PC-3 (cell line): ENCODE data around the gene TNRC6C. TPM values are rescaled to one million over a fixed set of nuclear protein-coding genes. Genes with fewer than 3 reads are reported as not detected.

Source experiments
- ATAC-seq: fragments of 200-7000 bp; cut with Tn5 transposase; 2 replicates; pipeline ENCODE4 v1.9.1; 2020; ENCODE audit warnings: mild to moderate bottlenecking, moderate library complexity
- BruUV-seq: library from RNA; stranded (reverse); fragments of 400-500 nt; replicated peaks from 2 replicates; lab custom pipeline; 2021; lab: Mats Ljungman, UMichigan
- CTCF ChIA-PET: fragments of 300-600 bp; sonication (Branson Sonifier 250); formaldehyde crosslinking; loops from one replicate; lab custom pipeline; 2022; ENCODE audit warnings: antibody characterized with exemption; lab: Charles Lee
- POLR2A ChIA-PET: fragments of 300-600 bp; sonication (Branson Sonifier 250); formaldehyde crosslinking; loops from one replicate; lab custom pipeline; 2022; ENCODE audit warnings: antibody characterized with exemption; ENCODE audit not compliant: unreplicated experiment; lab: Charles Lee
- DNase-seq: peaks from one replicate; pipeline ENCODE4 v3.0.0-alpha.2; 2015
- H2AFZ ChIP-seq: fragments of 300-600 bp; sonication (generic); 2 replicates; pipeline ENCODE4 v1.6.0; 2016; ENCODE audit warnings: antibody characterized with exemption, low read length
- H3F3A ChIP-seq: fragments of 300-600 bp; sonication (generic); one replicate; pipeline ENCODE4 v1.6.0; 2017; ENCODE audit warnings: antibody characterized with exemption, low read length, control low read depth, mild to moderate bottlenecking; ENCODE audit not compliant: unreplicated experiment
- H3K27ac ChIP-seq: fragments of 300-600 bp; sonication (generic); 2 replicates; pipeline ENCODE4 v1.5.1; 2016; ENCODE audit warnings: mild to moderate bottlenecking, low read length
- H3K27me3 ChIP-seq: fragments of 300-600 bp; sonication (generic); 2 replicates; pipeline ENCODE4 v1.6.1; 2016; ENCODE audit warnings: low read length, mixed read lengths
- H3K36me3 ChIP-seq: fragments of 300-600 bp; sonication (generic); 2 replicates; pipeline ENCODE4 v1.6.1; 2016; ENCODE audit warnings: low read depth, mixed run types, low read length, mixed read lengths
- H3K4me1 ChIP-seq: fragments of 300-600 bp; sonication (generic); 2 replicates; pipeline ENCODE4 v1.5.1; 2016; ENCODE audit warnings: low read length; ENCODE audit not compliant: insufficient read depth
- H3K4me2 ChIP-seq: fragments of 300-600 bp; sonication (generic); 2 replicates; pipeline ENCODE4 v1.6.0; 2016; ENCODE audit warnings: low read length
- H3K4me3 ChIP-seq: fragments of 300-600 bp; sonication (generic); 2 replicates; pipeline ENCODE4 v1.5.1; 2016; ENCODE audit warnings: mild to moderate bottlenecking, low read length, mixed read lengths
- H3K79me2 ChIP-seq: fragments of 300-600 bp; sonication (generic); 2 replicates; pipeline ENCODE4 v1.6.1; 2017; ENCODE audit warnings: low read length, mixed read lengths
- H3K9ac ChIP-seq: fragments of 300-600 bp; sonication (generic); 2 replicates; pipeline ENCODE4 v1.6.0; 2016; ENCODE audit warnings: mild to moderate bottlenecking, low read length
- H3K9me2 ChIP-seq: fragments of 300-600 bp; sonication (generic); replicated peaks from 2 replicates; pipeline ENCODE4 v1.6.1; 2016; ENCODE audit warnings: mixed run types, low read length, mixed read lengths
- H3K9me3 ChIP-seq: fragments of 300-600 bp; sonication (generic); 2 replicates; pipeline ENCODE4 v1.6.1; 2016; ENCODE audit warnings: low read length, mixed read lengths
- H4K20me1 ChIP-seq: fragments of 300-600 bp; sonication (generic); 2 replicates; pipeline ENCODE4 v1.6.1; 2016; ENCODE audit warnings: low read length, mixed read lengths
- EZH2 ChIP-seq: fragments of 300-600 bp; sonication (generic); IDR thresholded peaks from one replicate; pipeline ENCODE4 v1.6.1; 2017; ENCODE audit warnings: antibody characterized with exemption, mild to moderate bottlenecking, low read length; ENCODE audit not compliant: unreplicated experiment
- EZH2phosphoT487 ChIP-seq: fragments of 300-600 bp; sonication (generic); IDR thresholded peaks from 2 replicates; pipeline ENCODE4 v1.6.1; 2018; ENCODE audit warnings: mild to moderate bottlenecking, antibody characterized with exemption, low read length, borderline replicate concordance
- intact Hi-C: fragments of 100-400 bp; cut with micrococcal nuclease; formaldehyde crosslinking; loops from 2 replicates; pipeline ENCODE4 v1.9.0; 2023
- total RNA-seq: library from RNA; depleted of rRNA; stranded (reverse); fragments of >200 nt; gene quantifications from 2 replicates; pipeline ENCODE4 v1.2.3, GENCODE V29; 2014
- TF ChIP-seq, protein P1 (sequence below): fragments of 300-600 bp; sonication (generic); conservative IDR thresholded peaks from 2 replicates; pipeline ENCODE4 v1.5.1; 2017; ENCODE audit warnings: antibody characterized with exemption, low read depth, mild to moderate bottlenecking, low read length

The TNRC6C gene
- total RNA-seq, 1 experiment from 2014 or later: 5.3 TPM

DNA sequence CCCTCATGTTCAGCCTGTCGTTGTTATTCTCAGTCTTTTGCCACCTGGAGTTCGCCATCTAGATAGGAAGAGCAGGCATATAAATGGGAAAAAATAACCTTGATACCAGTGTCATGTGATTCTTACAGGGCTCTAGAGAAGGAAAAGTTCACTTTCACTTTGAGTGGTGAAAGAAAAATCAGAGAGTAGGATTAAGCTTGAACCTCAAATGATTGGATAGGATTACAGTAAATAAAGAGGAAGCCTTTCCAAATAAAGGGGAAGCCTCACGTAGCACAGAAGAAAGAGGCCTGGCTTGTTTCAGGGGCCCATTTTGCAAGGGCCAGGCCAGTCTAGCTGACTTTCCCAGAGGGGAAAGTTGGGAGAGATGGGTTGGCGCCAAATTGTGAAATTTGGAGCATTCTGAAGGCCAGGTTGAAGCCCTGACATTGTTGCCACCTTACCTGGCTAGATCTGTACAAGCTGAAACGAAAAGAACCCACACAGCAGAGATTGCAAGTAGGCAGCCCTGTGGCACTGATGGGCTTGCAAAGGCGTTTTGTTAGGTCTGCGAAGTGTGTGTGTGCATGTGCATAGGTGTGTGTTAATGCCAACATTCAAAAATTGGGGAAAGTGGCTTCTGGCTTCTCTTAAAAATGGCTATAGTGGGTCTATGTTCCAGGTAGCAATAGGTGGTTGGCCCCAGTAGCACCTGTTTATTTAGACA, 131.2 kb downstream of the TNRC6C start:
- Histone ChIP-seq H3K9me2 (no peaks in the 10 kb centered on the region), H3K36me3 (no peaks in the 10 kb centered on the region), H3K4me2 (no peak overlapping the region), H3K27me3 (no peaks in the 10 kb centered on the region), H3K9me3 (no peaks in the 10 kb centered on the region), H2AFZ (no peak overlapping the region), H4K20me1 (no peaks in the 10 kb centered on the region), H3F3A (no peaks in the 10 kb centered on the region), H3K4me1 (no peaks in the 10 kb centered on the region), H3K4me3 (no peak overlapping the region), H3K79me2 (no peaks in the 10 kb centered on the region), H3K27ac (no peak overlapping the region), H3K9ac (no peak overlapping the region)
- DNase-seq: no peak
- TF ChIP-seq EZH2phosphoT487 (no peak), EZH2 (no peak)
- TF ChIP-seq, protein P1, sequence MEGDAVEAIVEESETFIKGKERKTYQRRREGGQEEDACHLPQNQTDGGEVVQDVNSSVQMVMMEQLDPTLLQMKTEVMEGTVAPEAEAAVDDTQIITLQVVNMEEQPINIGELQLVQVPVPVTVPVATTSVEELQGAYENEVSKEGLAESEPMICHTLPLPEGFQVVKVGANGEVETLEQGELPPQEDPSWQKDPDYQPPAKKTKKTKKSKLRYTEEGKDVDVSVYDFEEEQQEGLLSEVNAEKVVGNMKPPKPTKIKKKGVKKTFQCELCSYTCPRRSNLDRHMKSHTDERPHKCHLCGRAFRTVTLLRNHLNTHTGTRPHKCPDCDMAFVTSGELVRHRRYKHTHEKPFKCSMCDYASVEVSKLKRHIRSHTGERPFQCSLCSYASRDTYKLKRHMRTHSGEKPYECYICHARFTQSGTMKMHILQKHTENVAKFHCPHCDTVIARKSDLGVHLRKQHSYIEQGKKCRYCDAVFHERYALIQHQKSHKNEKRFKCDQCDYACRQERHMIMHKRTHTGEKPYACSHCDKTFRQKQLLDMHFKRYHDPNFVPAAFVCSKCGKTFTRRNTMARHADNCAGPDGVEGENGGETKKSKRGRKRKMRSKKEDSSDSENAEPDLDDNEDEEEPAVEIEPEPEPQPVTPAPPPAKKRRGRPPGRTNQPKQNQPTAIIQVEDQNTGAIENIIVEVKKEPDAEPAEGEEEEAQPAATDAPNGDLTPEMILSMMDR: no peak
- intact Hi-C loops: no loop called here
- no TSS peak for BruUV-seq
- CTCF ChIA-PET: interaction anchor here (0.6 kb wide), 1 partner anchor 49 kb away, joined by 4 read pairs; no protein-coding TSS in a partner anchor
- ATAC-seq: no peak
- POLR2A ChIA-PET: interaction anchor here (0.5 kb wide), 1 partner anchor 152 kb away, joined by 3 read pairs; no protein-coding TSS in a partner anchor

DNA sequence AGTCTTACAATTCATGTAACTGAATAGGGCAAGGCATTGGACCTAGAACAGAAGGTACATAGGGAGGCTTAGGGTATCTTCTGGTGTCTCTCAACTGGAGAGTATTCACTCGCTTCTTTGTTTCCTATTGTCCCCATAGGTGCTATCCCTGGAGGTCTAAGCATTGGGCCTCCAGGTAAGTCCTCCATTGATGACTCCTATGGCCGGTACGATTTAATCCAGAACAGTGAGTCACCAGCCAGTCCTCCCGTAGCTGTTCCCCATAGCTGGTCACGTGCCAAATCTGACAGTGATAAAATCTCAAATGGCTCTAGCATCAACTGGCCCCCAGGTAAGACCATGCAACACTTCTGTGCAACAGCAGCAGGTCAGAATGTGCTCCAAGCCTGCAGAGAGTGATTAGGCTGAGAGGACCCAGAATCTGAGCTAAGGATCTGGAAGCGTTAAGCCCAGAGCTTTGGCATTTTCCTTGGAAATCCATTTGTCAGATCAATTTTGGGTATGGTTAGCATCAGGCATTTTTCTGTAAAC, 134.4 kb downstream of the TNRC6C start:
- Histone ChIP-seq H3K27me3 (no peaks in the 10 kb centered on the region), H3K9me3 (no peaks in the 10 kb centered on the region), H3K4me2 (no peak overlapping the region), H3K4me1 (no peaks in the 10 kb centered on the region), H3K9me2 (no peaks in the 10 kb centered on the region), H3F3A (no peaks in the 10 kb centered on the region), H3K36me3 (no peaks in the 10 kb centered on the region), H3K27ac (no peak overlapping the region), H2AFZ (no peak overlapping the region), H4K20me1 (no peaks in the 10 kb centered on the region), H3K9ac (no peak overlapping the region), H3K4me3 (no peak overlapping the region), H3K79me2 (no peaks in the 10 kb centered on the region)
- intact Hi-C loops: no loop called here
- BruUV-seq: no TSS peak
- TF ChIP-seq EZH2phosphoT487: no peak
- no peak for TF ChIP-seq EZH2
- TF ChIP-seq, protein P1: no peak
- no peak for ATAC-seq
- CTCF ChIA-PET: no interaction called here
- POLR2A ChIA-PET: interaction anchor here (0.8 kb wide), 1 partner anchor 52 kb away, joined by 4 read pairs; no protein-coding TSS in a partner anchor
- peak; percentile 49 for DNase-seq

DNA sequence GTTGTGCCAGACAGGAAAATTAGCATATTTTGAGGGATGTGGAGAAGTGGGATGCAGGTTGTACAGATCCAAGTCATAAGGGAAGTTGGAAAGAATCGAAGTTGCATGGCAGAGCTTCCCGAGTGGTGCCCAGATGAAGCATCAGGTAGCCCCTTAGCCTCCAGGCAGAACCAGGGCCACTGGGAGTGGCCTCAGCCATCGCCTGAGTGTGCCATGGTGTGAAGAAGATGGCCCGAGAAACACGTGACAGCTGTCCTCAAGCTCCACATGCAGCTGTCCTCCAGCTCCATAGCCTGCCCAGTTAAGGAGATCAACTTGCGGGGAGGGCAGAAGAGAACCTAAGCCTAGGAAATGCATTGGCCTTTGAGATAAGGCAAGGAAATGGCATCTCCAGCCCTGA, 136.5 kb downstream of the TNRC6C start:
- no peak overlapping the region for H3K27ac ChIP-seq
- H3K9ac ChIP-seq: no peak overlapping the region
- intact Hi-C loops: no loop called here
- H3K4me2 ChIP-seq: no peak overlapping the region
- POLR2A ChIA-PET: interaction anchor here (0.6 kb wide), 1 partner anchor 155 kb away, joined by 4 read pairs; no protein-coding TSS in a partner anchor
- no peaks in the 10 kb centered on the region for H3K9me2 ChIP-seq
- H3F3A ChIP-seq: no peaks in the 10 kb centered on the region
- BruUV-seq: no TSS peak
- H2AFZ ChIP-seq: no peak overlapping the region
- H3K4me1 ChIP-seq: no peaks in the 10 kb centered on the region
- 0 out of 2 replicates have a peak, but pooled peaks cover under 1% of the 10 kb centered on the region for H3K36me3 ChIP-seq
- DNase-seq: no peak
- TF ChIP-seq, protein P1: no peak
- no peak for TF ChIP-seq EZH2
- H4K20me1 ChIP-seq: no peaks in the 10 kb centered on the region
- no peaks in the 10 kb centered on the region for H3K79me2 ChIP-seq
- no peak overlapping the region for H3K4me3 ChIP-seq
- CTCF ChIA-PET: no interaction called here
- H3K27me3 ChIP-seq: no peaks in the 10 kb centered on the region
- ATAC-seq: no peak
- no peaks in the 10 kb centered on the region for H3K9me3 ChIP-seq
